DOHH2 (cell line): ENCODE results near the gene TBCD.
"Not testable (repeated sequence)": the region's sequence is repeated elsewhere in the genome, so short reads cannot be mapped to it uniquely, and the experiment has no call there.

Experiments
- EZH2phosphoT487 ChIP-seq: fragments of 200-600 bp; sonication (generic); IDR thresholded peaks from 2 replicates; pipeline ENCODE4 v1.6.1; 2017; ENCODE audit warnings: borderline replicate concordance, mild to moderate bottlenecking, antibody characterized with exemption, low read length, moderate library complexity, mixed read lengths
- TF ChIP-seq, protein P1 (sequence below): fragments of 200-600 bp; sonication (generic); IDR thresholded peaks from one replicate; pipeline ENCODE4 v1.5.1; 2014; ENCODE audit warnings: antibody characterized with exemption, mild to moderate bottlenecking, low read depth, low read length; ENCODE audit not compliant: poor library complexity, severe bottlenecking

GRCh38 chr17:82744736-82745135 lies 7.1 kb upstream of the TBCD start:
- TF ChIP-seq, protein P1, sequence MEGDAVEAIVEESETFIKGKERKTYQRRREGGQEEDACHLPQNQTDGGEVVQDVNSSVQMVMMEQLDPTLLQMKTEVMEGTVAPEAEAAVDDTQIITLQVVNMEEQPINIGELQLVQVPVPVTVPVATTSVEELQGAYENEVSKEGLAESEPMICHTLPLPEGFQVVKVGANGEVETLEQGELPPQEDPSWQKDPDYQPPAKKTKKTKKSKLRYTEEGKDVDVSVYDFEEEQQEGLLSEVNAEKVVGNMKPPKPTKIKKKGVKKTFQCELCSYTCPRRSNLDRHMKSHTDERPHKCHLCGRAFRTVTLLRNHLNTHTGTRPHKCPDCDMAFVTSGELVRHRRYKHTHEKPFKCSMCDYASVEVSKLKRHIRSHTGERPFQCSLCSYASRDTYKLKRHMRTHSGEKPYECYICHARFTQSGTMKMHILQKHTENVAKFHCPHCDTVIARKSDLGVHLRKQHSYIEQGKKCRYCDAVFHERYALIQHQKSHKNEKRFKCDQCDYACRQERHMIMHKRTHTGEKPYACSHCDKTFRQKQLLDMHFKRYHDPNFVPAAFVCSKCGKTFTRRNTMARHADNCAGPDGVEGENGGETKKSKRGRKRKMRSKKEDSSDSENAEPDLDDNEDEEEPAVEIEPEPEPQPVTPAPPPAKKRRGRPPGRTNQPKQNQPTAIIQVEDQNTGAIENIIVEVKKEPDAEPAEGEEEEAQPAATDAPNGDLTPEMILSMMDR, result not testable (repeated sequence)
- not testable (repeated sequence) for TF ChIP-seq EZH2phosphoT487
